ENCODE data around the gene MED12.

The MED12 gene

GRCh38 chrX:71154196-71154595, 35.8 kb downstream of the MED12 start:
- H3K27ac ChIP-seq = no peak overlapping the region
- no peaks in the 10 kb centered on the region for H3K36me3 ChIP-seq
- DNase-seq = no peak
- no peaks in the 10 kb centered on the region for H3K27me3 ChIP-seq
- TF ChIP-seq CTCF (IDR thresholded peaks at IDR 0.05) = no peak
- H3K4me1 ChIP-seq = no peaks in the 10 kb centered on the region
- no peak overlapping the region for H3K4me3 ChIP-seq
- intact Hi-C loops (cut with DNase I; ENCODE audit: low total_unique reads) = no loop called here
- H3K9me3 ChIP-seq = no peaks in the 10 kb centered on the region

- no peaks in the 10 kb centered on the region for H3K36me3 ChIP-seq
- H3K27ac ChIP-seq = no peak overlapping the region
- H3K4me3 ChIP-seq = no peak overlapping the region
- no peaks in the 10 kb centered on the region for H3K4me1 ChIP-seq
- H3K9me3 ChIP-seq = no peaks in the 10 kb centered on the region
- DNase-seq = no peak
- intact Hi-C loops (cut with DNase I; ENCODE audit: low total_unique reads) = no loop called here
- no peak for TF ChIP-seq CTCF (IDR thresholded peaks at IDR 0.05)
- no peaks in the 10 kb centered on the region for H3K27me3 ChIP-seq
These were observed 36.2 kb downstream of the MED12 start for GRCh38 chrX:71154641-71155040.

GRCh38 chrX:71158603-71159002, 40.2 kb downstream of the MED12 start:
- Histone ChIP-seq H3K27ac (no peak overlapping the region), H3K36me3 (no peaks in the 10 kb centered on the region), H3K4me1 (no peaks in the 10 kb centered on the region), H3K9me3 (no peaks in the 10 kb centered on the region), H3K4me3 (no peak overlapping the region), H3K27me3 (no peaks in the 10 kb centered on the region)
- intact Hi-C loops (cut with DNase I; ENCODE audit: low total_unique reads) = no loop called here
- TF ChIP-seq CTCF (IDR thresholded peaks at IDR 0.05) = no peak
- DNase-seq = no peak

GRCh38 chrX:71159335-71159734, 40.9 kb downstream of the MED12 start:
- no peaks in the 10 kb centered on the region for H3K4me1 ChIP-seq
- no peak for TF ChIP-seq CTCF (IDR thresholded peaks at IDR 0.05)
- H3K9me3 ChIP-seq = no peaks in the 10 kb centered on the region
- H3K36me3 ChIP-seq = no peaks in the 10 kb centered on the region
- no peak overlapping the region for H3K27ac ChIP-seq
- no peak overlapping the region for H3K4me3 ChIP-seq
- intact Hi-C loops (cut with DNase I; ENCODE audit: low total_unique reads) = no loop called here
- no peaks in the 10 kb centered on the region for H3K27me3 ChIP-seq
- no peak for DNase-seq

GRCh38 chrX:71160475-71160874, 42.1 kb downstream of the MED12 start:
- intact Hi-C loops (cut with DNase I; ENCODE audit: low total_unique reads) = no loop called here
- no peaks in the 10 kb centered on the region for H3K4me1 ChIP-seq
- H3K27ac ChIP-seq = no peak overlapping the region
- TF ChIP-seq CTCF (IDR thresholded peaks at IDR 0.05) = no peak
- H3K27me3 ChIP-seq = no peaks in the 10 kb centered on the region
- no peak overlapping the region for H3K4me3 ChIP-seq
- no peak for DNase-seq
- H3K36me3 ChIP-seq = no peaks in the 10 kb centered on the region
- no peaks in the 10 kb centered on the region for H3K9me3 ChIP-seq

- H3K27ac ChIP-seq = no peak overlapping the region
- H3K36me3 ChIP-seq = no peaks in the 10 kb centered on the region
- no peaks in the 10 kb centered on the region for H3K9me3 ChIP-seq
- no peaks in the 10 kb centered on the region for H3K4me1 ChIP-seq
- no peak overlapping the region for H3K4me3 ChIP-seq
- no peak for TF ChIP-seq CTCF (IDR thresholded peaks at IDR 0.05)
- intact Hi-C loops (cut with DNase I; ENCODE audit: low total_unique reads) = no loop called here
- no peak for DNase-seq
- H3K27me3 ChIP-seq = no peaks in the 10 kb centered on the region
These were observed 44.6 kb downstream of the MED12 start for GRCh38 chrX:71162981-71163380.
